Subcutaneous abdominal adipose tissue (tissue), 5 donors: Measurements from ENCODE around the gene CCRL2.

Source experiments
- H3K27ac ChIP-seq: one replicate; pipeline ENCODE4 v1.7.0; 2013; ENCODE audit warnings: low read depth, mild to moderate bottlenecking, inconsistent platforms, low read length, moderate library complexity
- H3K27me3 ChIP-seq, 5 donors: one replicate each; pipeline ENCODE4 v1.7.0; 2013; ENCODE audit warnings: low read length in 5 of 5, inconsistent platforms in 1 of 5; ENCODE audit not compliant: control insufficient read depth in 5 of 5, insufficient read depth in 4 of 5
- H3K36me3 ChIP-seq, 5 donors: one replicate each; pipeline ENCODE4 v1.7.0; 2013; ENCODE audit warnings: low read length in 5 of 5; ENCODE audit not compliant: control insufficient read depth in 5 of 5, insufficient read depth in 5 of 5
- H3K4me1 ChIP-seq, 5 donors: one replicate each; pipeline ENCODE4 v1.7.0; 2013; ENCODE audit warnings: low read length in 5 of 5, mild to moderate bottlenecking in 3 of 5, moderate library complexity in 1 of 5; ENCODE audit not compliant: control insufficient read depth in 5 of 5, insufficient read depth in 5 of 5
- H3K4me3 ChIP-seq, 5 donors: one replicate each; pipeline ENCODE4 v1.7.0; 2013; ENCODE audit warnings: low read length in 5 of 5, low read depth in 1 of 5
- H3K9ac ChIP-seq, 5 donors: one replicate each; pipeline ENCODE4 v1.7.0; 2013; ENCODE audit warnings: low read length in 5 of 5, mild to moderate bottlenecking in 4 of 5, moderate library complexity in 3 of 5
- H3K9me3 ChIP-seq, 5 donors: one replicate each; pipeline ENCODE4 v1.7.0; 2013; ENCODE audit warnings: low read length in 5 of 5; ENCODE audit not compliant: control insufficient read depth in 5 of 5
- donor health status: healthy.
- donor health status: healthy.
- donor health status: healthy.
- donor health status: healthy.
- donor health status: healthy.

CCRL2 gene

DNA sequence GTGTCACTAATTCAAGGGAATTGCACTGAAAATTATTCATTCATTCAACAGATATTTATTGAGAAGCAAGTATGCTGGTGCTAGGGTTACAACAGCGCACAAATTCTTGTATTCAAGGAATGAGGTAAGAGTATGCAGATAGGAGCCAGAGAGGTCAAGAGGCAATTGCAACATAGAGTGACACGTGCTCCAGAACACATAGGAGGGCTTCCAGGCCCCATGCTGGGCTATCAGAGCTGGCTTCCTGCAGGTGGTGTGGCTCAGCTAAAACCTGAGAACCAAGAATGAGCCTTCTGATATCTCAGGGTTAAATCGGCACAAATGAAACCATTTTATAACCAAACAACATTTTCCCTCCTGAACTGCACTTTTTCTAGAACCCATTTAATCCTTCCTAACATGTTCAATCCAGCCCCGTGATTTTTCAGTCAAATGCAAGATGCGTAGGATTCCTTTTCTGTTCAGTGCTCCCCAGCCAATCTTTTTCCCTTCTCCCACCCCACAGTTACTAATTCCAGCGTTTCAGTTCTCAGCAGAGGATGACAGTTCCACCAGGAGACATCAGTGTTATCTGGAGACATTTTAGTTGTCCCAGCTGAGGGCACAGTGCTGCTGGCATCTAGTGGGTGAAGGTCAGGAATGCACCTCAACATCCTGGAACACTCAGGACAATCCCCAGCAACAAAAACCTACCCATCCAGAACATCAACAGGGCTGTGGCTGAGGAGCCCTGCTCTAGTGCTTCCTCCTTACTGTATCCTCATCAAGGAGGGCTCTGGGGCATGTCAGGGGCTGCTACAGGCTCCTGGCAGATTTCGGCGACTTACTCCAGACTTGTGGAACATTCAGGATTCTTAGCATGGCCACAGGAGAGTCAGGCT, 13.3 kb upstream of the CCRL2 start:
- Histone ChIP-seq H3K27me3 (no peaks in the 10 kb centered on the region), H3K4me1 (peaks cover 2 to 35% (median 22%) of the 10 kb centered on the region in 5 donors), H3K9ac (no peak overlapping the region), H3K9me3 (no peaks in the 10 kb centered on the region), H3K36me3 (no peaks in the 10 kb centered on the region), H3K27ac (no peak overlapping the region), H3K4me3 (no peak overlapping the region)

DNA sequence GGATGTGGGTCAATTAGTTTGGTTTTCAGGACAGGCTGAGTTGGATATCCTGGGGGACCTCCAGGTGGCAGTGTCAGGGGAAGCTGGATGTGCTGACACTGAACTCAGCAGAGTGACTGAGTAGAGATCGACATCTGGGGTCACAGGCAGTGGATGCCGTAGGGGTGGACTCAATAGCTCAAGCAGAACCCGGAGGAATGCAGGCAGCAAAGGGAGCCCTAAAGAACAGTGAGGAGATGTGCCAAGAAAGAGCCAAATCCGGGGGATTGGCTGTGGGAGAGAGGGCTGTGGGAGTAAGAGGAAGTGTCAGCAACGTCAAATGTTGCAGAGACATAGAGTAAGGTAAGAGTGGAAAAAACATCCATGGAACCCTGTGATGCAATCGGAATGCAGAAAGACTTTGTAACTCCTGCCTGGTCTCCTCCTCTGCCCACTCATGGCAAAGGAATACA, 11.8 kb upstream of the CCRL2 start:
- Histone ChIP-seq H3K27me3 (no peaks in the 10 kb centered on the region), H3K4me3 (no peak overlapping the region), H3K9ac (no peak overlapping the region), H3K27ac (no peak overlapping the region), H3K9me3 (no peaks in the 10 kb centered on the region), H3K36me3 (no peaks in the 10 kb centered on the region), H3K4me1 (peaks cover 2 to 35% (median 22%) of the 10 kb centered on the region in 5 donors)

DNA sequence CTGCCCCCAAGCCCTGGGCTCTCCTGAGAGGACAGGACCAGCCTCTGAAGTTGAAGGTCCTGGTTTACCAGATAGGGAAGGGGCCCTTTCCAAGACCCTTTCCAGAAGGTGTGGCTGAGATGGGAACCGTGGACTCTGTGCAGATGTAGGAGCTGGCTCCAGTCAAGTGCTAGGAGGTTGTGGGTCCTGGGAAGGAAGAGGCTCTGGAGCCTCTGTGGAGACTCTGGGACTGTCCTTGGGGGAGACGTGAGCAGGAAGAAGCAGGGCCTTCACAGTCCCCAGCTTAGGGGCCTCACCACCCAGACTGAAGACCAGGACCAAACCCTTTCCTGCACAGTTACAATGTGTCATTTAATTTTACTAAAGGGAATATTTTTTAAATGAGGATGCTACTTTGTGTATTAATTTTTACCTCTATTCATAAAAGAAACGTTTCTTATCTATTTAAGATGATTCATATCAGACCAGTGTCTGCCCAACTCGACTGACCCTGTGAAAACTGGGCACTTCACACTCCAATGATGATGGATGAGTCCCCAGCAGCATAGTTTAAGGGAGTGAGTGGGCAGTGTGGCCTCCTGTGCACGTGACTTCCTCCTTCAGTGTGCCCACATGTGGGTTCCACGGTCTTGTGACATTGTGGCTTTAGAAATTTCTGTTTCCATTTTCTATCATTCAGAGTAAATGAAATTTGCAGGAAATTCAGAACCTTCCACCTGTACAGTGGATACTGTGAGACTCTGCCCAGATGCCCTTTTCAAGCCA, 11.1 kb upstream of the CCRL2 start:
- Histone ChIP-seq H3K4me3 (no peak overlapping the region), H3K36me3 (no peaks in the 10 kb centered on the region), H3K9me3 (no peaks in the 10 kb centered on the region), H3K9ac (no peak overlapping the region), H3K27me3 (no peaks in the 10 kb centered on the region), H3K4me1 (peaks cover 2 to 35% (median 22%) of the 10 kb centered on the region in 5 donors), H3K27ac (no peak overlapping the region)

DNA sequence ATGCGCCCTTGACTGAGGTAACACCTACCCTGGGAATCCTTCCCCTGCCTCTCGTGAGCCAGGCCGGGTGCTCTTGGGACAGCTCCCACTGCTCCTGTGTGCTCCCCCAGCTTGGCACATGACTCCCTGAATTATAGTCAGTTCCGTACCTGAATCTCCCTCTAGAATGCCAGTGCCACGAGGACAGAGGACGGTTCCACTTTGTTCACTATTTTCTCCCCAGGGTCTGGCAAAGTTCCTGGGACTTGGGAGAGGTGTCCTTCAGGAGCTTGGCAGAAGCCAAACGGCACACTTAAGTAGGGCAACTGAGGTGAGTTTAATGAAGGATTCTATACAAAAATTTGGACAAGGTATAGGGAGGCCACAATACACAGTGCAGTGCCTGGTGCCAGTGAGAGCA, 9.9 kb upstream of the CCRL2 start:
- Histone ChIP-seq H3K9ac (no peak overlapping the region), H3K27me3 (no peaks in the 10 kb centered on the region), H3K36me3 (no peaks in the 10 kb centered on the region), H3K9me3 (no peaks in the 10 kb centered on the region), H3K27ac (no peak overlapping the region), H3K4me3 (no peak overlapping the region), H3K4me1 (peaks cover 2 to 35% (median 22%) of the 10 kb centered on the region in 5 donors)

DNA sequence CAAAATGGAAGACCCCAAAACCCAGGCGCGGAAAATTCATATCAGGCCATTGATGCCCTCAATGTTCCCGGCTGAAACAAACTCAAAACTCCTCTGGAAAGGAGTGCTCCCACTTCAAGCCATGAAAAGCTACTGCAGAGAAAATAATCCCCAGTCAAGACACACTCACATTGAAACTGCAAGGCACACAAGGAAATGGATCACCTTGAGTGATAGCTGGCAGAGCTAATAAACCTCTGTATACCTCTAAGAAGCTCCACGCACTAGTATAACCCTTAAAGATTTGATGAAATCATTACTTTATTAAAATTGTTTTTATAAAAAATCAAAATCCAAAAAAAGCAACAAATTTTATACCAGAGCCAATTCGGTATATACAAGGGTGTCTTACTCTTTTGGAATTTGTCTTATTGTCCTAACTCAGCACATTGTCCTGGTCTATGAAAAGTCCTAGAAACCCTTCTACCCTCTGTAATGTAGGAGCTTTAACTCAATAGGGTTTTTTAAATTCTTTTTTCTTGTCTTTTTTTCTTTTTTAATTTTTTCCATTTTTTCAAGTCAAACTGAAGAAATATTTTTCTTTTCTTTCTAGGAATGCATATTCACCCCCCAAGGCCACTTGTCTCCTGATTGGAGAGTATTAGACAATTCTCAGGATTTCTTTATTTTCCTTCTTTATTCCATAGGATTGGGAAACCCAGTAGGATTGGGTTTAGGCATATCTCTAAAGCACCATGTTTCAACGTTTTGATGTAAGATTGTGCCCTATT, 8.7 kb upstream of the CCRL2 start:
- peaks cover 2 to 24% (median 15%) of the 10 kb centered on the region in 5 donors for H3K4me1 ChIP-seq
- H3K4me3 ChIP-seq: no peak overlapping the region
- no peaks in the 10 kb centered on the region for H3K36me3 ChIP-seq
- H3K27ac ChIP-seq: no peak overlapping the region
- no peak overlapping the region for H3K9ac ChIP-seq
- H3K27me3 ChIP-seq: no peaks in the 10 kb centered on the region
- no peaks in the 10 kb centered on the region for H3K9me3 ChIP-seq

DNA sequence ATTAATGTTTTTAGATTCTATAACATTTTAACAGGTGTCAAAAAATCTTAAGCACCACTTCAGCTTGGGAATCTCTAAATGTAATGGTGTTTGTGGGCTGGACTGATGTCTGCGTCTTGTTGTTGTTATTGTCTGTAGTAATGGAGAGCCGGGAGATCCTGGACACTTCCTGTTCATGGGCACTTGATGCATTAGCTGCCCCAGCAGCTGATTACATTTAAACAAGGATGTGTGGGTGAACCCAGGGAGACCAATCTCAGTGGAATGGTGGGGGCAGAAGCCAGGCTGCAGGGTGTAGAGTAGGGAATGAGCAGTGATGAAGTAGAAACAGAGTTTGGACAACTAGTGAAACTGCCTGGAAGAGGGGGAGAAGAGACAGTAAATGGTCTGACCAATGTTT, 8.0 kb upstream of the CCRL2 start:
- H3K9me3 ChIP-seq: no peaks in the 10 kb centered on the region
- no peak overlapping the region for H3K27ac ChIP-seq
- H3K9ac ChIP-seq: no peak overlapping the region
- no peak overlapping the region for H3K4me3 ChIP-seq
- peaks cover 2 to 19% (median 9%) of the 10 kb centered on the region in 5 donors for H3K4me1 ChIP-seq
- no peaks in the 10 kb centered on the region for H3K36me3 ChIP-seq
- H3K27me3 ChIP-seq: no peaks in the 10 kb centered on the region

DNA sequence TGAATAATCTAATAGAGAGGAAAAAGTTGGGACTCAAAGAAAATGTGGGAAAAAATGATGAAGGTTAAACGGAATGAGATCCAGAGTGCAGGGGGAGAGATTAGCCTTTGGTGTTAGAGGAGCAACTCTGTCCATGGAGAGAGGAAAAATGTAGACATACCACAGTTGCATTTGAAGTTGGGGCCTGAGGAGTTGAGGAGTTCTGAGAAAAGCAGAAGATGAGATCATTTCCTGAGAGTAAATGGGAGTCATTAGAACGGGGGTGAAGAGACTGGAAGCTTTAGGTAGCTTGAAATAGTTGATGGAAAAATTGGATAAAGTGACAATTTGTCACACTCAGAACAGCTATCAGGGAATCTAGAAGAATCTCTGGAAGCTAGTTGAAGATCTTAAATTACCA, 7.5 kb upstream of the CCRL2 start:
- H3K27ac ChIP-seq: no peak overlapping the region
- no peaks in the 10 kb centered on the region for H3K36me3 ChIP-seq
- no peak overlapping the region for H3K9ac ChIP-seq
- no peaks in the 10 kb centered on the region for H3K27me3 ChIP-seq
- no peak overlapping the region for H3K4me3 ChIP-seq
- H3K9me3 ChIP-seq: no peaks in the 10 kb centered on the region
- H3K4me1 ChIP-seq: peaks cover 2 to 21% (median 6%) of the 10 kb centered on the region in 5 donors

DNA sequence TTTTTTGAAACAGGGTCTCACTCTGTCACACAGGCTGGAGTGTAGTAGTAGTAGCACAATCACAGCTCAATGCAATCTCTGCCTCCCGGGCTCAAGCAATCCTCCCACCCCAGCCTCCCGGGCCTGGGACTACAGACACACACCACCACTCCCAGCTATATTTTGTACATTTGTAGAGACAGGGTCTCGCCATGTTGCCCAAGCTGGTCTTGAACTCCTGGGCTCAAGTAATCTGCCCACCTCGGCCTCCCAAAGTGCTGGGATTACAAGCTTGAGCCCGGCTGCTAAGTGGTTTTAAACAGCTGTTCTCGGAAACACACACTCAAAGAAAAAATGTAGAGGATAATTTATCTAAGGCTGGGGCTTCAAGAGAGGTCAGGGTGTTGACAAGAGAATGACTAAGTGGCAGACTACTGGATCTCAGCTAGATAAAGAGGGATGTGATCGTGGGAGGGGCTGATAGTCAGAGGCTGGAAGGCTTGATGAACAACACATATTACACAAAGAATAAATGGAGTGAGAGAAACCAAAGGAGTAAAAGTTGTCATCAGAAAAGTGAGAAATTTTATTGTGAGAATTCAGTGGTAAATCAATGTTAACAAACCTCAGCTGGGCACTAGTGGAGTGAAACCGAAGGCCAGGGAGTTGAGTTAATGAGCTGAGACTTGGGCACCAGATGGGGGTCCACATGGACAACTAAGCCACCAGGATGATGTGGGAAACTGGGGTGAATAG, 6.9 kb upstream of the CCRL2 start:
- H3K9ac ChIP-seq: no peak overlapping the region
- no peak overlapping the region for H3K27ac ChIP-seq
- no peaks in the 10 kb centered on the region for H3K9me3 ChIP-seq
- no peaks in the 10 kb centered on the region for H3K36me3 ChIP-seq
- no peaks in the 10 kb centered on the region for H3K27me3 ChIP-seq
- H3K4me1 ChIP-seq: peaks cover 3 to 22% (median 7%) of the 10 kb centered on the region in 5 donors
- no peak overlapping the region for H3K4me3 ChIP-seq

DNA sequence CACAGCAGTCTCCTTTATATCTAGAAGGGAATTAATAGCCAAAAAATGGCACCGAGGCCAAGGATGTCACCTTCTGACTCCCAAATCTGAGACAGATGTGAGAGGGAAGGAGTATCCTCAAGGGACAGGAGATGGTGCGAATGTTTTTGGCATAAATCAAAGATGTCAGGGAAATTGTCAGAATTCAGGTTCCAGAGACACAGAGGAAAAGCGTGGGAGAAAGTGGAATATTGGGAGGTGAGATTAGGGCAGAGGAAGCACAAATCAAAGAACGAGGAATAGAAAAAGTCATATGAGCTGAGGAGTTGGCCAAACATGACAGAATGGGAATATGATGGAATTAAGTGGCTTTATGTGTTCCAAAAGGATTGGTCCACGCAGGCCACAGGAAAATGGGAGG, 6.2 kb upstream of the CCRL2 start:
- no peaks in the 10 kb centered on the region for H3K36me3 ChIP-seq
- H3K4me1 ChIP-seq: peaks cover 0 to 23% (median 7%) of the 10 kb centered on the region in 5 donors
- no peaks in the 10 kb centered on the region for H3K27me3 ChIP-seq
- H3K9me3 ChIP-seq: no peaks in the 10 kb centered on the region
- H3K9ac ChIP-seq: no peak overlapping the region
- no peak overlapping the region for H3K27ac ChIP-seq
- H3K4me3 ChIP-seq: no peak overlapping the region
